ENCODE results near the gene INAFM2.
A peak's percentile ranks its signal among the peaks of the same experiment; 100 is the strongest.

INAFM2 gene

DNA sequence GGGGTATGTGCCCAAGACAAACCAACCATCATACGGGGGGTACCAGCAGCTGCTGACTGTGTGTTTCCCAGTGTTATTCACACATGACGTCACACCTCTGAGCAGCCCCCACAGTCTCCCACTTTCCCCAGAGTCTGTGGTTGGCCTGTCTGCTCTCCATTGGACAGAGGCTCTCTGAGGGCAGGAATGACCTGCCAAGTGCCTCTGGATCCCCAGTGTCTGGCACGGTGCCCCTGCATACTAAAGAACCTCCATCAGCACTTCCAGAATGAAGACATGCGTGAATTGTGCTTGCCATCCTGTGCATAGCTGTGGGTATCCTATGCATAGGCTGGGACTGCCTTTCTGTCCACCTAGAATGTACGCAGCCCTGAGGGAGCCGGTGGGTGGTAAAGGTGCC lies 20.7 kb downstream of the INAFM2 start:
- peak; percentile 76 for DNase-seq
- H3K27me3 ChIP-seq (replicated peaks), result no peaks in the 10 kb centered on the region
- no peaks in the 10 kb centered on the region for H3K36me3 ChIP-seq (replicated peaks)
- in situ Hi-C loops (cut with HindIII; ENCODE audit: low pct_ligation_motif_present, low sequenced_read_pairs), result no loop called here
- H3K4me3 ChIP-seq (ENCODE audit: low read depth, low read length), result no peak overlapping the region
- TF ChIP-seq, protein P1, sequence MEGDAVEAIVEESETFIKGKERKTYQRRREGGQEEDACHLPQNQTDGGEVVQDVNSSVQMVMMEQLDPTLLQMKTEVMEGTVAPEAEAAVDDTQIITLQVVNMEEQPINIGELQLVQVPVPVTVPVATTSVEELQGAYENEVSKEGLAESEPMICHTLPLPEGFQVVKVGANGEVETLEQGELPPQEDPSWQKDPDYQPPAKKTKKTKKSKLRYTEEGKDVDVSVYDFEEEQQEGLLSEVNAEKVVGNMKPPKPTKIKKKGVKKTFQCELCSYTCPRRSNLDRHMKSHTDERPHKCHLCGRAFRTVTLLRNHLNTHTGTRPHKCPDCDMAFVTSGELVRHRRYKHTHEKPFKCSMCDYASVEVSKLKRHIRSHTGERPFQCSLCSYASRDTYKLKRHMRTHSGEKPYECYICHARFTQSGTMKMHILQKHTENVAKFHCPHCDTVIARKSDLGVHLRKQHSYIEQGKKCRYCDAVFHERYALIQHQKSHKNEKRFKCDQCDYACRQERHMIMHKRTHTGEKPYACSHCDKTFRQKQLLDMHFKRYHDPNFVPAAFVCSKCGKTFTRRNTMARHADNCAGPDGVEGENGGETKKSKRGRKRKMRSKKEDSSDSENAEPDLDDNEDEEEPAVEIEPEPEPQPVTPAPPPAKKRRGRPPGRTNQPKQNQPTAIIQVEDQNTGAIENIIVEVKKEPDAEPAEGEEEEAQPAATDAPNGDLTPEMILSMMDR (IDR thresholded peaks at IDR 0.05; ENCODE audit: low read depth, low read length, missing control alignments), result no peak
- peak overlapping the region; percentile 96 for H3K27ac ChIP-seq

DNA sequence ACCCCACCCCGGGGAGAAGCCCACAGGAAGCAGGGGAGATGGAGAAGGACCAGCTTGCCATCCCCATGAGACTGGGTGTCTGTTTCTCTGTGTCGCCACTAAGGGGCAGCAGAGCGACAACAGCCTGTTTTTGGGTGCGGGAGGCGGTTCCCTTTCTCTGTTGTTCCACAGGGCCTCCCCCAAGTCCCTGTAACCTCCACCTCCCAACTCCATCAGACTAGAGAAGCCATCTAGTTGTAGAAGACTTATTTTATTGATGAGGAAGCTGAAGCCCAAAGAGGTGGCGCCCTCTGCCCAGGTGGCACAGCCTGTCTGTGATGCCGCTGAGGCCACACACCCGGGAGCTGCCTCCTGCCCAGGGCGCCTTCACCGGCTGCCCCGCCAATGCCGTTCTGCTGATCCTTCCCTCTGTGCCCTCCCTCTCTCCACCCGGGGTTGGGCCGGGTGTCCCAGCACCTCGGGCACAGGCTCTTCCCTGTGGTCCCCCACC lies 21.2 kb downstream of the INAFM2 start:
- H3K27ac ChIP-seq, result peak overlapping the region; percentile 96
- no peaks in the 10 kb centered on the region for H3K27me3 ChIP-seq (replicated peaks)
- TF ChIP-seq, protein P1 (IDR thresholded peaks at IDR 0.05; ENCODE audit: low read depth, low read length, missing control alignments), result peak; percentile 87
- in situ Hi-C loops (cut with HindIII; ENCODE audit: low pct_ligation_motif_present, low sequenced_read_pairs), result no loop called here
- peak; percentile 53 for DNase-seq
- no peaks in the 10 kb centered on the region for H3K36me3 ChIP-seq (replicated peaks)
- no peak overlapping the region for H3K4me3 ChIP-seq (ENCODE audit: low read depth, low read length)

DNA sequence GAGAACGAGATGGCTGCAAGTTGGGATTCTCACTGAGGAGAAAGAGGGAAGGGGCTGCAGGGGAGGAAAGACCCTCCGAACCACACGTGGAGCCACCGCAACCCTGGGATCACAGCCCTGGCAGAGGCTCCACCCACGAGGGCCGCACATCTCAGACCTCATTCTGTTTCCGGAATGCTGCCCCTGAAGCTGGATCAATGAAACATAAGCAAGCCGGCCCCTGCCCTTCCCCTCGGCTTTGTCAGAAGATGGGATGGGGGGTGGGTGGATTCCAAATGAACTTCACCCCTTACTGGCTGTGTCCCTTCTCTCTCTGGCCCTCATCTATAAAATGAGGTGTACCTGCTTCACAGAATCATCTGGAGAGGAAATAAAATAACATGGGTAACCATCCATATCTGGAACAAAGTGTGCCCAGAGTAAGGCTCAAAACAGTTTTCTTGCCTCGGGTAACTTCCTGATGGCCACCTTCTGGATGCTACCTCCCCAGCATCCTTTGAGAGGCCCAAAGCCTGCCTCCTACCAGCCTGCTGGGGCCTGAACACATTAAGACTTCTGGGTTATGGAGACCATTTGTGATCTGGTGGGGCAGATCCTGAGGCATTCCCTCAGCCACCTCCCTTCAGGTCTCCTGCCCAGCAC lies 21.9 kb downstream of the INAFM2 start:
- in situ Hi-C loops (cut with HindIII; ENCODE audit: low pct_ligation_motif_present, low sequenced_read_pairs), result no loop called here
- no peak overlapping the region for H3K4me3 ChIP-seq (ENCODE audit: low read depth, low read length)
- H3K36me3 ChIP-seq (replicated peaks), result no peaks in the 10 kb centered on the region
- no peak overlapping the region for H3K27ac ChIP-seq
- TF ChIP-seq, protein P1 (IDR thresholded peaks at IDR 0.05; ENCODE audit: low read depth, low read length, missing control alignments), result no peak
- H3K27me3 ChIP-seq (replicated peaks), result no peaks in the 10 kb centered on the region
- no peak for DNase-seq

DNA sequence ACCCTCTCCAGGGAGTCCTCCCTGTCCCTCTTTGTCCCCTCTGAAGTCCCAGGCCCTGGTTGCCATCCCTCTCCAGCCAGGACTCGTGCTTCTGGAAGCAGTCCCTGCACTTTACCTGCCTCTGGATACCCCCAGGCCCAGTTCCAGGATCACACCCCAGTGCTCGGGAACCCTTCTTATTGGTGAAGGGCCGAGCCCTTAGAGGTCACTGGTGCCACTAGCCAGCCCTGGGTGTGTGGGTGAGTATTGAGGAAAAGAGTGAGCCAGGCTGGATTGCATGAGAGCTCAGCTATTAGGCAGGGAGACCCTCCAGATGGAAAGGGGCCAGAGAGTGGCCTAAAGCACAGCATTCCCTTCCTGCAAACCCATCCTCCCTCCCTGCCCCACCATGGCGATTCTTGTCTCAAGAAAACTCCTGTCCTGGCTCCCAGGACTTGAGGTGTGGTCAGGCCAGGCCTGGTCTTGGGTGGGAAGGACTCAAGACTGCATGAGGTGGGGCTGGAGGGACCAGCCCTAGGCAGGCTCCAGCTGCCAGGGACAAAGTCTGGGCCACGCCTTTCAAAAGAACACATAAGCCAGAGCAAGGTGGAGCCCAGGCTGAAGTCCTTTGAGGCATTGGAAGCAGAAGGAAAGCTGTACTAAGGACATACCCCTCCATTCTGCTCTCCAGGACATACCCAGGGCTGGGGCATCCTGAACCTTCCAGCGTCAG lies 22.5 kb downstream of the INAFM2 start:
- in situ Hi-C loops (cut with HindIII; ENCODE audit: low pct_ligation_motif_present, low sequenced_read_pairs), result no loop called here
- Histone ChIP-seq H3K27ac (no peak overlapping the region), H3K27me3 (replicated peaks) (no peaks in the 10 kb centered on the region), H3K36me3 (replicated peaks) (no peaks in the 10 kb centered on the region), H3K4me3 (ENCODE audit: low read depth, low read length) (no peak overlapping the region)
- no peak for DNase-seq
- TF ChIP-seq, protein P1 (IDR thresholded peaks at IDR 0.05; ENCODE audit: low read depth, low read length, missing control alignments), result peak; percentile 1

DNA sequence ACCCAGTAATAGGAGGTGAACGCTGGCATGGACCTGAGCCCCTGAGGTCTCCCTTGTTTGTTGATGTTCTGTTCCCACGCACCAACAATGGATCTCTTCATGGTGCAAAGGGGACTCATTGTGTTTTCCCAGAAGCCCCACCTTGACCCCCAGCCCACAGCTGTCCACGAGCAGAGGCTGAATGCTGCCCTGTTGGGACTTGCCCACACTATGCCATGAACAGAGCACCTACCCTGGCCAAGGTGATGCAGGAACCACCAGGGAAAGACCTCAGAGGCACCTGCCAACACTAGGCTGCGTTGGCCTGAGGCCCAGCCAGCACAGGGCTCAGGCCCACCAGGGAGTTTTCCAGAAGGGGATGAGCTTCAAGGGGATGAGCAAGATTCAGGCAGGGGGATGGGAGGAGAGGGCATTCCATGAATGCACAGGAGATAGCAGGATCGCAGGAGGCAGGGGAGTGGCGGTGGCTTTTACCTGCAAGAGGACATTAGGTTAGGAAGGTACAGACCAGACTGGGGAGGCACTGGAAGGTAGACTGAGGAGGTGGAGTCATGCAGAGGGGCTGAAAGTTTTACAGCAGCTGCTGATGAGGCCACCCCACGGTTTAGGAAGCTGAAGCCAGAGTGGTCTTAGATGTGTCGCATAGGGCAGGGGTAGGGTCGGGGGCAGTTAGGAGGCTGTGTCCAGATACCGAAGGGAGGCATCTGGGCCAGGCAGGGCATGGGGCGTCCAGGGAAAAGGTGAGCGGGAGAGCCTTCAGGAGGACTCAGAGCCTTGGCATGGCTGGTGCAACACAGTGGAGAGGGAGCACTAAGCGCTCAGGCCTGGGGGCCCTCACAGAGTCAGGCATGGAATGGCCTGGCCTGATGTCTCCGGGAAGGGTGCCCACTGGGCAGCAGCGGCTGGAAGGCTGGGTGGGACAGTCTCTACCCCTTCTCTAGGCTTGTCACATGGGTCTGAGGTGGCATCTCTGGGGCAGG lies 23.4 kb downstream of the INAFM2 start:
- Histone ChIP-seq H3K27ac (no peak overlapping the region), H3K36me3 (replicated peaks) (no peaks in the 10 kb centered on the region), H3K27me3 (replicated peaks) (no peaks in the 10 kb centered on the region), H3K4me3 (ENCODE audit: low read depth, low read length) (no peak overlapping the region)
- DNase-seq, result no peak
- TF ChIP-seq, protein P1 (IDR thresholded peaks at IDR 0.05; ENCODE audit: low read depth, low read length, missing control alignments), result no peak
- in situ Hi-C loops (cut with HindIII; ENCODE audit: low pct_ligation_motif_present, low sequenced_read_pairs), result no loop called here
